ENCODE measurements around the gene PIP5KL1. TPM values are rescaled to one million over a fixed set of nuclear protein-coding genes. Genes with fewer than 3 reads are reported as not detected.

The PIP5KL1 gene
- total RNA-seq, 2 donors from 2014 or later, result 0.20 TPM; not detected in 1

- no peak for TF ChIP-seq CTCF (IDR thresholded peaks at IDR 0.05)
These were observed 19.9 kb downstream of the PIP5KL1 start for GRCh38 chr9:127910613-127911205.

GRCh38 chr9:127909839-127910273 is 20.7 kb downstream of the PIP5KL1 start:
- peaks cover 0 to 27% of the 10 kb centered on the region in 2 donors for H3K4me1 ChIP-seq
- H3K36me3 ChIP-seq, result peaks cover 33% of the 10 kb centered on the region
- no peak for TF ChIP-seq CTCF (IDR thresholded peaks at IDR 0.05)
- H3K27me3 ChIP-seq, result no peaks in the 10 kb centered on the region
- DNase-seq (ENCODE audit: low spot score), result no peak
- H3K4me3 ChIP-seq, result no peak overlapping the region
- H3K9me3 ChIP-seq, result no peaks in the 10 kb centered on the region
- H3K27ac ChIP-seq, result no peak overlapping the region

More at GRCh38 chr9:127910613-127911205, 19.9 kb downstream of the PIP5KL1 start:
- Histone ChIP-seq H3K27ac (no peak overlapping the region), H3K9me3 (no peaks in the 10 kb centered on the region), H3K4me3 (no peak overlapping the region), H3K36me3 (peaks cover 33% of the 10 kb centered on the region), H3K4me1 (peaks cover 0 to 27% of the 10 kb centered on the region in 2 donors), H3K27me3 (no peaks in the 10 kb centered on the region)
- no peak for DNase-seq (ENCODE audit: low spot score)

GRCh38 chr9:127908660-127908926 is 22.0 kb downstream of the PIP5KL1 start:
- H3K27ac ChIP-seq, result no peak overlapping the region
- no peaks in the 10 kb centered on the region for H3K27me3 ChIP-seq
- peaks cover 0 to 38% of the 10 kb centered on the region in 2 donors for H3K4me1 ChIP-seq
- no peak overlapping the region for H3K4me3 ChIP-seq
- H3K9me3 ChIP-seq, result no peaks in the 10 kb centered on the region
- DNase-seq (ENCODE audit: low spot score), result no peak
- peaks cover 33% of the 10 kb centered on the region for H3K36me3 ChIP-seq
- TF ChIP-seq CTCF (IDR thresholded peaks at IDR 0.05), result no peak

GRCh38 chr9:127907867-127908659 is 22.5 kb downstream of the PIP5KL1 start:
- no peaks in the 10 kb centered on the region for H3K9me3 ChIP-seq
- peaks cover 0 to 43% of the 10 kb centered on the region in 2 donors for H3K4me1 ChIP-seq
- peaks cover 33% of the 10 kb centered on the region for H3K36me3 ChIP-seq
- no peaks in the 10 kb centered on the region for H3K27me3 ChIP-seq
- no peak for TF ChIP-seq CTCF (IDR thresholded peaks at IDR 0.05)
- DNase-seq (ENCODE audit: low spot score), result no peak
- H3K4me3 ChIP-seq, result no peak overlapping the region
- no peak overlapping the region for H3K27ac ChIP-seq

GRCh38 chr9:127905788-127906191 is 24.8 kb downstream of the PIP5KL1 start:
- no peak for DNase-seq (ENCODE audit: low spot score)
- no peaks in the 10 kb centered on the region for H3K9me3 ChIP-seq
- H3K4me3 ChIP-seq, result no peak overlapping the region
- H3K36me3 ChIP-seq, result peaks cover 19% of the 10 kb centered on the region
- no peak for TF ChIP-seq CTCF (IDR thresholded peaks at IDR 0.05)
- H3K4me1 ChIP-seq, result peaks cover 0 to 44% of the 10 kb centered on the region in 2 donors
- peak overlapping the region; percentile 11 to 63 for H3K27ac ChIP-seq
- H3K27me3 ChIP-seq, result no peaks in the 10 kb centered on the region
